Trophoblast cell (in vitro differentiated cells and primary cell): ENCODE data around the gene CLIC4.

Experiments used
- DNase-seq, 2 donors: peaks; one replicate each; pipeline ENCODE4 v3.0.0-alpha.2; 2016
- H2AFZ ChIP-seq: 2 replicates; pipeline ENCODE4 v1.6.1; 2013; ENCODE audit warnings: low read length, moderate library complexity, mild to moderate bottlenecking; ENCODE audit not compliant: insufficient read depth, poor library complexity
- H2AK5ac ChIP-seq: 2 replicates; pipeline ENCODE4 v1.6.1; 2013; ENCODE audit warnings: mild to moderate bottlenecking, low read length
- H2BK120ac ChIP-seq: 2 replicates; pipeline ENCODE4 v1.6.1; 2013; ENCODE audit warnings: low read length, mild to moderate bottlenecking, moderate library complexity; ENCODE audit not compliant: insufficient read depth, poor library complexity
- H2BK12ac ChIP-seq: 2 replicates; pipeline ENCODE4 v1.6.1; 2013; ENCODE audit warnings: mild to moderate bottlenecking, low read length, moderate library complexity
- H2BK5ac ChIP-seq: 2 replicates; pipeline ENCODE4 v1.6.1; 2013; ENCODE audit warnings: low read length, low read depth, moderate library complexity, mild to moderate bottlenecking; ENCODE audit not compliant: poor library complexity
- H3K14ac ChIP-seq: 2 replicates; pipeline ENCODE4 v1.6.1; 2013; ENCODE audit warnings: mild to moderate bottlenecking, low read length
- H3K18ac ChIP-seq: 2 replicates; pipeline ENCODE4 v1.6.1; 2013; ENCODE audit warnings: mild to moderate bottlenecking, low read length
- H3K23ac ChIP-seq: 2 replicates; pipeline ENCODE4 v1.6.1; 2013; ENCODE audit warnings: low read length
- H3K27ac ChIP-seq: 2 replicates; pipeline ENCODE4 v1.5.1; 2013; ENCODE audit warnings: low read depth, mild to moderate bottlenecking, inconsistent platforms, low read length, moderate library complexity
- H3K27me3 ChIP-seq: 2 replicates; pipeline ENCODE4 v1.6.1; 2013; ENCODE audit warnings: inconsistent platforms, mild to moderate bottlenecking, low read length, moderate library complexity; ENCODE audit not compliant: insufficient read depth
- H3K36me3 ChIP-seq, 2 experiments: 1 replicate in 1 of 2; 2 replicates in 1 of 2; pipeline ENCODE4 v1.6.1; 2013; ENCODE audit warnings: low read length in 2 of 2, mild to moderate bottlenecking in 2 of 2, moderate library complexity in 1 of 2; ENCODE audit not compliant: insufficient read depth in 2 of 2, control insufficient read depth in 1 of 2
- H3K4ac ChIP-seq: 2 replicates; pipeline ENCODE4 v1.6.1; 2013; ENCODE audit warnings: low read depth, mild to moderate bottlenecking, low read length, moderate library complexity
- H3K4me1 ChIP-seq, 2 experiments: 1 replicate in 1 of 2; 2 replicates in 1 of 2; pipeline ENCODE4 v1.6.1; 2013; ENCODE audit warnings: low read length in 2 of 2, mild to moderate bottlenecking in 2 of 2, moderate library complexity in 1 of 2; ENCODE audit not compliant: insufficient read depth in 2 of 2, control insufficient read depth in 1 of 2
- H3K4me2 ChIP-seq: 2 replicates; pipeline ENCODE4 v1.6.1; 2013; ENCODE audit warnings: inconsistent platforms, mild to moderate bottlenecking, low read length, moderate library complexity
- H3K4me3 ChIP-seq: 2 replicates; pipeline ENCODE4 v1.5.1; 2013; ENCODE audit warnings: mild to moderate bottlenecking, low read depth, low read length, inconsistent platforms
- H3K79me1 ChIP-seq: one replicate; pipeline ENCODE4 v1.6.1; 2013; ENCODE audit warnings: low read length
- H3K79me2 ChIP-seq: 2 replicates; pipeline ENCODE4 v1.6.1; 2013; ENCODE audit warnings: low read length, mild to moderate bottlenecking; ENCODE audit not compliant: control insufficient read depth, insufficient read depth, poor library complexity
- H3K9ac ChIP-seq: 2 replicates; pipeline ENCODE4 v1.6.1; 2013; ENCODE audit warnings: mild to moderate bottlenecking, low read length
- H3K9me3 ChIP-seq: 2 replicates; pipeline ENCODE4 v1.6.1; 2013; ENCODE audit warnings: low read depth, mild to moderate bottlenecking, control low read depth, inconsistent platforms, low read length; ENCODE audit not compliant: insufficient read depth
- H4K12ac ChIP-seq: 2 replicates; pipeline ENCODE4 v1.6.1; 2013; ENCODE audit warnings: low read depth, mild to moderate bottlenecking, low read length, moderate library complexity
- H4K8ac ChIP-seq: 2 replicates; pipeline ENCODE4 v1.6.1; 2013; ENCODE audit warnings: low read depth, mild to moderate bottlenecking, low read length, moderate library complexity
- H4K91ac ChIP-seq: one replicate; pipeline ENCODE4 v1.6.1; 2013; ENCODE audit warnings: low read depth, mild to moderate bottlenecking, low read length, moderate library complexity
- WGBS: extraction: QIAGEN DNeasy Blood & Tissue Kit; methylation state at CpG from one replicate; pipeline ENCODE4 v1.1.7; 2013; ENCODE audit warnings: missing lambda C conversion rate; ENCODE audit not compliant: insufficient read length, insufficient coverage; ENCODE audit errors: extremely low coverage; 5-methylcytosine and 5-hydroxymethylcytosine counted together

Gene CLIC4

GRCh38 chr1:24768873-24769605, 23.8 kb downstream of the CLIC4 start:
- Histone ChIP-seq H3K27ac (no peak overlapping the region), H2BK12ac (no peak overlapping the region), H3K79me1 (peaks cover 1% of the 10 kb centered on the region), H3K18ac (no peak overlapping the region), H4K8ac (no peak overlapping the region), H2BK5ac (no peak overlapping the region), H4K12ac (no peak overlapping the region), H3K9me3 (no peaks in the 10 kb centered on the region), H3K79me2 (peaks cover 7% of the 10 kb centered on the region), H3K4me1 (peaks cover 0 to 3% of the 10 kb centered on the region in 2 experiments), H3K14ac (no peak overlapping the region), H3K27me3 (no peaks in the 10 kb centered on the region), H2AK5ac (no peak overlapping the region), H2AFZ (no peak overlapping the region), H2BK120ac (no peak overlapping the region), H3K4me2 (no peak overlapping the region), H3K9ac (no peak overlapping the region), H3K36me3 (peaks cover 0 to 4% of the 10 kb centered on the region in 2 experiments), H3K4me3 (no peak overlapping the region), H3K23ac (no peak overlapping the region), H3K4ac (no peak overlapping the region), H4K91ac (no peak overlapping the region)
- no peak for DNase-seq
- WGBS: no CpG with 5 or more reads among the region's 4 CpGs

- Histone ChIP-seq H2BK12ac (peak overlapping the region; percentile 64), H2BK5ac (no peak overlapping the region), H3K79me1 (peaks cover 1% of the 10 kb centered on the region), H3K18ac (no peak overlapping the region), H2AK5ac (no peak overlapping the region), H3K14ac (no peak overlapping the region), H4K91ac (no peak overlapping the region), H4K8ac (no peak overlapping the region), H3K4me1 (peaks cover 0 to 3% of the 10 kb centered on the region in 2 experiments), H3K79me2 (peaks cover 10% of the 10 kb centered on the region), H4K12ac (no peak overlapping the region), H2AFZ (no peak overlapping the region), H3K4ac (peak overlapping the region; percentile 91), H3K27ac (no peak overlapping the region), H2BK120ac (no peak overlapping the region), H3K36me3 (peaks cover 2 to 9% of the 10 kb centered on the region in 2 experiments), H3K27me3 (no peaks in the 10 kb centered on the region), H3K4me3 (no peak overlapping the region), H3K9me3 (no peaks in the 10 kb centered on the region), H3K9ac (no peak overlapping the region), H3K4me2 (no peak overlapping the region), H3K23ac (no peak overlapping the region)
- WGBS: no CpG with 5 or more reads among the region's 2 CpGs
- DNase-seq: no peak
These were observed 24.7 kb downstream of the CLIC4 start for GRCh38 chr1:24769656-24770651.

- H2AFZ ChIP-seq: no peak overlapping the region
- H2AK5ac ChIP-seq: no peak overlapping the region
- no peak for DNase-seq
- H2BK120ac ChIP-seq: no peak overlapping the region
- H3K4me2 ChIP-seq: no peak overlapping the region
- H3K9me3 ChIP-seq: no peaks in the 10 kb centered on the region
- no peak overlapping the region for H3K23ac ChIP-seq
- peaks cover 10% of the 10 kb centered on the region for H3K79me2 ChIP-seq
- no peaks in the 10 kb centered on the region for H3K27me3 ChIP-seq
- H3K27ac ChIP-seq: no peak overlapping the region
- no peak overlapping the region for H3K14ac ChIP-seq
- H3K4ac ChIP-seq: no peak overlapping the region
- H4K12ac ChIP-seq: no peak overlapping the region
- H3K9ac ChIP-seq: no peak overlapping the region
- H3K4me3 ChIP-seq: no peak overlapping the region
- no peak overlapping the region for H3K18ac ChIP-seq
- peaks cover 2 to 9% of the 10 kb centered on the region in 2 experiments for H3K36me3 ChIP-seq
- no peak overlapping the region for H2BK12ac ChIP-seq
- H3K4me1 ChIP-seq: peaks cover 0 to 3% of the 10 kb centered on the region in 2 experiments
- no peak overlapping the region for H4K8ac ChIP-seq
- peaks cover 1% of the 10 kb centered on the region for H3K79me1 ChIP-seq
- H2BK5ac ChIP-seq: no peak overlapping the region
- no CpG with 5 or more reads among the region's 5 CpGs for WGBS
- H4K91ac ChIP-seq: no peak overlapping the region
These were observed 25.6 kb downstream of the CLIC4 start for GRCh38 chr1:24770881-24771280.

GRCh38 chr1:24771574-24771973, 26.3 kb downstream of the CLIC4 start:
- H3K9me3 ChIP-seq: no peaks in the 10 kb centered on the region

More at GRCh38 chr1:24771574-24771973, 26.3 kb downstream of the CLIC4 start:
- peaks cover 8% of the 10 kb centered on the region for H3K79me2 ChIP-seq
- H3K18ac ChIP-seq: no peak overlapping the region
- H3K4me2 ChIP-seq: no peak overlapping the region
- DNase-seq: no peak
- H2AK5ac ChIP-seq: no peak overlapping the region
- H2BK5ac ChIP-seq: no peak overlapping the region
- peak overlapping the region; percentile 94 for H3K4ac ChIP-seq
- no peak overlapping the region for H3K14ac ChIP-seq
- H2BK12ac ChIP-seq: no peak overlapping the region
- H4K12ac ChIP-seq: no peak overlapping the region
- H3K27ac ChIP-seq: no peak overlapping the region
- H3K79me1 ChIP-seq: peaks cover 1% of the 10 kb centered on the region
- H3K4me3 ChIP-seq: no peak overlapping the region
- H3K27me3 ChIP-seq: no peaks in the 10 kb centered on the region
- no peak overlapping the region for H4K8ac ChIP-seq
- H2BK120ac ChIP-seq: no peak overlapping the region
- no peak overlapping the region for H2AFZ ChIP-seq
- H3K4me1 ChIP-seq: peaks cover 0 to 3% of the 10 kb centered on the region in 2 experiments
- no peak overlapping the region for H3K9ac ChIP-seq
- H3K36me3 ChIP-seq: peaks cover 2 to 9% of the 10 kb centered on the region in 2 experiments
- H4K91ac ChIP-seq: no peak overlapping the region
- no peak overlapping the region for H3K23ac ChIP-seq
